Measurements from ENCODE around the gene PTMS.
A peak's percentile ranks its signal among the peaks of the same experiment; 100 is the strongest.

The PTMS gene

DNA sequence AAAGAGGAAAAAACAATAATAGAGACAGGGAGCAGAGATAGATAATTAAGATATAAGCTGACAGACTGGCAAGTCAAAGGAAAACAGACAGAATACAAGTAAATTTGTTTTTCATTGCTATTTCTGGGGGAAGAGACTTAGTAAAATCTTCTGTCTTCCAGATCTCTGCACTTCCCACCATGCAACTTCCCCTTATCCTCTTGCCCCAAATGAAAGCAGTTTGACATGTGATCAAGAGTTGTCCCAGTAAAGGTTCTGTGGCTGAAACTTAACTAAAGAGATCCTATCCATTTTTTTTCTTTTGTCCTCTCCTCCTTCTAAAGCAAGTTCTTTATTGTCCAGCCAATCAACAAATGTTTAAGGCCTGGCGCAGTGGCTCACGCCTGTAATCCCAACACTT, 11.8 kb upstream of the PTMS start:
- DNase-seq (ENCODE audit: low spot score), result no peak
- no peak overlapping the region for H2BK12ac ChIP-seq (ENCODE audit: low read length)
- H2AFZ ChIP-seq (ENCODE audit: low read length), result no peak overlapping the region
- no peak overlapping the region for H2BK5ac ChIP-seq (ENCODE audit: low read length)
- no peak overlapping the region for H3K23ac ChIP-seq (ENCODE audit: low read depth, low read length, poor library complexity)
- no peak overlapping the region for H2BK15ac ChIP-seq (ENCODE audit: low read length)
- peaks cover 14 to 24% of the 10 kb centered on the region in 2 donors for H3K4me1 ChIP-seq (ENCODE audit: control insufficient read depth in 2 of 2, insufficient read depth in 1 of 2, low read depth in 1 of 2, low read length in 2 of 2)
- no peak overlapping the region for H3K14ac ChIP-seq (ENCODE audit: low read length)
- peaks cover 7% of the 10 kb centered on the region for H3K79me1 ChIP-seq (ENCODE audit: low read depth, low read length)
- peak overlapping the region; percentile 58 for H3K27ac ChIP-seq (replicated peaks; ENCODE audit: low read length)
- H3K4me2 ChIP-seq (ENCODE audit: insufficient read depth, low read length, poor library complexity, severe bottlenecking), result peak overlapping the region; percentile 38
- no peak overlapping the region for H3K9ac ChIP-seq (ENCODE audit: low read depth, low read length, poor library complexity)
- H3K27me3 ChIP-seq (ENCODE audit: control insufficient read depth in 3 of 3, insufficient read depth in 3 of 3, low read depth in 1 of 3, low read length in 3 of 3), result no peaks in the 10 kb centered on the region
- H3K4me3 ChIP-seq (ENCODE audit: low read length in 2 of 2), result no peak overlapping the region
- H3K4ac ChIP-seq (ENCODE audit: low read length), result no peak overlapping the region
- H3K18ac ChIP-seq (ENCODE audit: low read length), result no peak overlapping the region
- H2BK120ac ChIP-seq (ENCODE audit: low read depth, low read length), result no peak overlapping the region
- peaks cover 20 to 28% of the 10 kb centered on the region in 2 donors for H3K36me3 ChIP-seq (replicated peaks in 1 of 2; ENCODE audit: control insufficient read depth in 2 of 2, insufficient read depth in 2 of 2, low read length in 2 of 2)
- H2AK5ac ChIP-seq (ENCODE audit: low read depth, low read length), result no peak overlapping the region
- no peaks in the 10 kb centered on the region for H3K9me3 ChIP-seq (replicated peaks in 1 of 2; ENCODE audit: control insufficient read depth in 2 of 2, insufficient read depth in 1 of 2, low read depth in 1 of 2, low read length in 2 of 2)
- WGBS, 2 donors (ENCODE audit: extremely low coverage in 2 of 2, insufficient read length in 2 of 2, insufficient replicate concordance in 1 of 2), result no CpG with 5 or more reads among the region's 2 CpGs
- no peak overlapping the region for H4K8ac ChIP-seq (ENCODE audit: low read depth, low read length)
- H4K91ac ChIP-seq (ENCODE audit: low read depth, low read length, poor library complexity), result no peak overlapping the region

DNA sequence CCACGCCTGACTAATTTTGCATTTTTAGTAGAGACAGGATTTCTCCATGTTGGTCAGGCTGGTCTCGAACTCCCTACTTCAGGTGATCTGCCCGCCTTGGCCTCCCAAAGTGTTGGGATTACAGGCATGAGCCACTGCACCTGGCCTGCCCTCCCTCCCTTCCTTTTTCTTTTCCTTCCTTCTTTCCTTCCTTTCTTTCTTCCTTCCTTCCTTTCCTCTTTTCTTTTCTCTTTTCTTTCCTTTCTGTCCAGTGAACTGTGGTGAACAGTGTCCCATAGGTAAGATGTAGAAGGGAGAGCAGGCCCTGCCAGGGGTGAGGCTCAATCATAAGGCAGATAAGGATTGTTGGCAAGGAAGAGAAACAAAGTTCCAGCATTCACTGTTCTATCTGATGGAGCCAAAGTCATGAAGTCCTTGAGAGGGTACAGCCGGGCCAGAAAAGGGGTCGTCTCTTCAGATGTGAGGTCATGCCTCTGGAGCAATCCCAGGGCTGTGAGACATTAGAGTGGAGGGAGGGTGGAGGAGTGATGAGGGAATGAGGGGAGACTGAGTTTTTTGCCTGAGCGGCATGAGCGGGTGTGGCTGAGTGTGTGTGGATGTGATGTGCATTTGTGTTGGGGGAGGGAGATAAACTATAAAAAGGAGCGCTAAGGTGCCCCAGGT, 9.0 kb upstream of the PTMS start:
- Histone ChIP-seq H2AK5ac (ENCODE audit: low read depth, low read length) (no peak overlapping the region), H3K36me3 (replicated peaks in 1 of 2; ENCODE audit: control insufficient read depth in 2 of 2, insufficient read depth in 2 of 2, low read length in 2 of 2) (peaks cover 0 to under 1% of the 10 kb centered on the region in 2 donors), H3K18ac (ENCODE audit: low read length) (no peak overlapping the region), H3K79me1 (ENCODE audit: low read depth, low read length) (no peaks in the 10 kb centered on the region), H3K14ac (ENCODE audit: low read length) (no peak overlapping the region), H3K4me2 (ENCODE audit: insufficient read depth, low read length, poor library complexity, severe bottlenecking) (no peak overlapping the region), H2AFZ (ENCODE audit: low read length) (no peak overlapping the region), H3K4me1 (ENCODE audit: control insufficient read depth in 2 of 2, insufficient read depth in 1 of 2, low read depth in 1 of 2, low read length in 2 of 2) (peaks cover 17 to 19% of the 10 kb centered on the region in 2 donors), H2BK12ac (ENCODE audit: low read length) (no peak overlapping the region), H2BK120ac (ENCODE audit: low read depth, low read length) (no peak overlapping the region), H4K8ac (ENCODE audit: low read depth, low read length) (no peak overlapping the region), H3K9me3 (replicated peaks in 1 of 2; ENCODE audit: control insufficient read depth in 2 of 2, insufficient read depth in 1 of 2, low read depth in 1 of 2, low read length in 2 of 2) (no peaks in the 10 kb centered on the region), H3K4me3 (ENCODE audit: low read length in 2 of 2) (no peak overlapping the region), H3K27ac (replicated peaks; ENCODE audit: low read length) (no peak overlapping the region), H3K9ac (ENCODE audit: low read depth, low read length, poor library complexity) (no peak overlapping the region), H4K91ac (ENCODE audit: low read depth, low read length, poor library complexity) (no peak overlapping the region), H3K4ac (ENCODE audit: low read length) (no peak overlapping the region), H2BK5ac (ENCODE audit: low read length) (no peak overlapping the region), H3K23ac (ENCODE audit: low read depth, low read length, poor library complexity) (no peak overlapping the region), H2BK15ac (ENCODE audit: low read length) (no peak overlapping the region), H3K27me3 (ENCODE audit: control insufficient read depth in 3 of 3, insufficient read depth in 3 of 3, low read depth in 1 of 3, low read length in 3 of 3) (no peaks in the 10 kb centered on the region)
- DNase-seq (ENCODE audit: low spot score), result no peak
- no CpG with 5 or more reads among the region's 8 CpGs for WGBS, 2 donors (ENCODE audit: extremely low coverage in 2 of 2, insufficient read length in 2 of 2, insufficient replicate concordance in 1 of 2)

DNA sequence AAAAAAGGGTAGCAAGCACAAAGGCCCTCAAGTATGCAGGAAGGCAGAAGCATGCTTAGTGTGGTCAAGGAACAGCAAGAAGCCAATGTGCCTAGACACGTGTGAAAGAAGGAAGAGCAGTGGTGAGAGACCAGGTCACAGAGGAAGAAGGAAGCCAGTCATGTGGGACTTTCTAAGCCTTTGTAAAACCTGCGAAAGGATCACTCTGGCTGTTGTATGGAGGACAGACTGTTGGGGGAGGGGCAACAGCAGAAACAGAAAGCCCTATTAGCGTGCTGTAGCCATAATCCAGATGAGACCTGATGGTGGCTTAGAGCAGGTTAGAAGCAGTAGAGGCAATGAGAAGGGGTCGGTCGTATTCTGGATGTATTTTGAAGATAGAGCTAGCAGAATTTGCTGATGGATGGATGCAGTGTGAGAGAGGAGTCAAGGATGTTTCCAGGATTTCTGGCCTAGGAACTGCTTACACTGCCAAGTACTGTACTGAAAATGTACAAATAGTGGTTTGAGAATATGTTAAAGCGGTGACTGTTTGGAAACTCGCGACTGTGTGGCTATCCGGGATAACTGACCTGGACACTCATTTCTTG, 7.6 kb upstream of the PTMS start:
- no peak overlapping the region for H3K4me3 ChIP-seq (ENCODE audit: low read length in 2 of 2)
- H3K4me1 ChIP-seq (ENCODE audit: control insufficient read depth in 2 of 2, insufficient read depth in 1 of 2, low read depth in 1 of 2, low read length in 2 of 2), result peaks cover 22% of the 10 kb centered on the region in 2 donors
- no peaks in the 10 kb centered on the region for H3K27me3 ChIP-seq (ENCODE audit: control insufficient read depth in 3 of 3, insufficient read depth in 3 of 3, low read depth in 1 of 3, low read length in 3 of 3)
- no CpG with 5 or more reads among the region's 9 CpGs for WGBS, 2 donors (ENCODE audit: extremely low coverage in 2 of 2, insufficient read length in 2 of 2, insufficient replicate concordance in 1 of 2)
- H3K14ac ChIP-seq (ENCODE audit: low read length), result no peak overlapping the region
- no peaks in the 10 kb centered on the region for H3K79me1 ChIP-seq (ENCODE audit: low read depth, low read length)
- no peaks in the 10 kb centered on the region for H3K9me3 ChIP-seq (replicated peaks in 1 of 2; ENCODE audit: control insufficient read depth in 2 of 2, insufficient read depth in 1 of 2, low read depth in 1 of 2, low read length in 2 of 2)
- H3K4ac ChIP-seq (ENCODE audit: low read length), result no peak overlapping the region
- H3K18ac ChIP-seq (ENCODE audit: low read length), result peak overlapping the region; percentile 57
- no peak overlapping the region for H3K23ac ChIP-seq (ENCODE audit: low read depth, low read length, poor library complexity)
- H3K9ac ChIP-seq (ENCODE audit: low read depth, low read length, poor library complexity), result no peak overlapping the region
- H2BK5ac ChIP-seq (ENCODE audit: low read length), result no peak overlapping the region
- H2BK12ac ChIP-seq (ENCODE audit: low read length), result no peak overlapping the region
- H3K4me2 ChIP-seq (ENCODE audit: insufficient read depth, low read length, poor library complexity, severe bottlenecking), result no peak overlapping the region
- H2BK120ac ChIP-seq (ENCODE audit: low read depth, low read length), result no peak overlapping the region
- H4K8ac ChIP-seq (ENCODE audit: low read depth, low read length), result no peak overlapping the region
- no peak for DNase-seq (ENCODE audit: low spot score)
- H2BK15ac ChIP-seq (ENCODE audit: low read length), result no peak overlapping the region
- no peaks in the 10 kb centered on the region for H3K36me3 ChIP-seq (replicated peaks in 1 of 2; ENCODE audit: control insufficient read depth in 2 of 2, insufficient read depth in 2 of 2, low read length in 2 of 2)
- no peak overlapping the region for H2AK5ac ChIP-seq (ENCODE audit: low read depth, low read length)
- H2AFZ ChIP-seq (ENCODE audit: low read length), result peak overlapping the region; percentile 67
- H4K91ac ChIP-seq (ENCODE audit: low read depth, low read length, poor library complexity), result no peak overlapping the region
- H3K27ac ChIP-seq (replicated peaks; ENCODE audit: low read length), result peak overlapping the region; percentile 8

DNA sequence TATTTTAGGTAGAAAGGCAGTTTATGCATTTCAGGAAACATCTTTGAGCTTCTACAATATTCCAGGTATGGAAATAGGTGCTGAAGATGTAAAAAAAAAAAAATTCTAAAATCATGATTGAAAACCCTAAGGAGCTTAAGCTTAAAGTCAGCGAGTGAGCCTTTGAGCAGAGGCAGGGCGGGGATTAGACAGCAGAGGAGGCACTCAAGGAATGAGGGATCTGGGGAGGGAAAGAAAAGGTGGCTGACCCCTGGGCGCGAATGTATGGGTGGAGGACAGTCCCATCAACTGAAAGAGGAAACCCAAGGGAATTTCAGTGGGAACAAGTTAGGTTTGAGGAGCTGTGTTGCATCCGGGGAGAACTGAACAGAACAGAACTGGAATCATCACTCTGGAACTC, 6.4 kb upstream of the PTMS start:
- Histone ChIP-seq H3K9ac (ENCODE audit: low read depth, low read length, poor library complexity) (no peak overlapping the region), H3K79me1 (ENCODE audit: low read depth, low read length) (no peaks in the 10 kb centered on the region), H3K27me3 (ENCODE audit: control insufficient read depth in 3 of 3, insufficient read depth in 3 of 3, low read depth in 1 of 3, low read length in 3 of 3) (no peaks in the 10 kb centered on the region), H2BK120ac (ENCODE audit: low read depth, low read length) (peak overlapping the region; percentile 21), H3K4me2 (ENCODE audit: insufficient read depth, low read length, poor library complexity, severe bottlenecking) (no peak overlapping the region), H4K91ac (ENCODE audit: low read depth, low read length, poor library complexity) (no peak overlapping the region), H3K27ac (replicated peaks; ENCODE audit: low read length) (peak overlapping the region; percentile 71), H3K36me3 (replicated peaks in 1 of 2; ENCODE audit: control insufficient read depth in 2 of 2, insufficient read depth in 2 of 2, low read length in 2 of 2) (no peaks in the 10 kb centered on the region), H3K4ac (ENCODE audit: low read length) (no peak overlapping the region), H2BK15ac (ENCODE audit: low read length) (no peak overlapping the region), H3K23ac (ENCODE audit: low read depth, low read length, poor library complexity) (no peak overlapping the region), H3K4me1 (ENCODE audit: control insufficient read depth in 2 of 2, insufficient read depth in 1 of 2, low read depth in 1 of 2, low read length in 2 of 2) (peaks cover 19 to 20% of the 10 kb centered on the region in 2 donors), H2AK5ac (ENCODE audit: low read depth, low read length) (no peak overlapping the region), H2BK12ac (ENCODE audit: low read length) (no peak overlapping the region), H3K18ac (ENCODE audit: low read length) (no peak overlapping the region), H4K8ac (ENCODE audit: low read depth, low read length) (no peak overlapping the region), H3K4me3 (ENCODE audit: low read length in 2 of 2) (no peak overlapping the region), H2BK5ac (ENCODE audit: low read length) (no peak overlapping the region), H3K14ac (ENCODE audit: low read length) (no peak overlapping the region), H3K9me3 (replicated peaks in 1 of 2; ENCODE audit: control insufficient read depth in 2 of 2, insufficient read depth in 1 of 2, low read depth in 1 of 2, low read length in 2 of 2) (no peaks in the 10 kb centered on the region), H2AFZ (ENCODE audit: low read length) (no peak overlapping the region)
- DNase-seq (ENCODE audit: low spot score), result no peak
- no CpG with 5 or more reads among the region's 5 CpGs for WGBS, 2 donors (ENCODE audit: extremely low coverage in 2 of 2, insufficient read length in 2 of 2, insufficient replicate concordance in 1 of 2)

Measured in neuronal stem cell (in vitro differentiated cells).